Liver (tissue), 9 donors: ENCODE data around the gene SLC15A2. TPM values are rescaled to one million over a fixed set of nuclear protein-coding genes. Genes with fewer than 3 reads are reported as not detected.

Experiments
- DNase-seq: peaks from one replicate; pipeline ENCODE4 v3.0.0-alpha.2; 2017; ENCODE audit warnings: low spot score
- H3K27ac ChIP-seq, 2 donors: one replicate each; pipeline ENCODE4 v1.7.0; 2013; ENCODE audit warnings: inconsistent platforms in 2 of 2, low read length in 2 of 2, control low read depth in 1 of 2, low read depth in 1 of 2, mild to moderate bottlenecking in 1 of 2
- H3K27me3 ChIP-seq, 4 donors: one replicate each; pipeline versions ENCODE4 v1.6.1 to v1.7.0; 2013; ENCODE audit warnings: low read length in 3 of 4, inconsistent platforms in 1 of 4, mild to moderate bottlenecking in 1 of 4, moderate library complexity in 1 of 4; ENCODE audit not compliant: control insufficient read depth in 4 of 4, insufficient read depth in 4 of 4
- H3K36me3 ChIP-seq, 4 donors: one replicate each; pipeline versions ENCODE4 v1.6.1 to v1.7.0; 2013; ENCODE audit warnings: low read length in 3 of 4, mild to moderate bottlenecking in 3 of 4, low read depth in 1 of 4, moderate library complexity in 1 of 4; ENCODE audit not compliant: control insufficient read depth in 4 of 4, insufficient read depth in 3 of 4
- H3K4me1 ChIP-seq, 4 donors: one replicate each; pipeline versions ENCODE4 v1.6.1 to v1.7.0; 2013; ENCODE audit warnings: low read length in 3 of 4, mild to moderate bottlenecking in 3 of 4, moderate library complexity in 1 of 4; ENCODE audit not compliant: control insufficient read depth in 4 of 4, insufficient read depth in 4 of 4
- H3K4me3 ChIP-seq, 3 donors: one replicate each; pipeline versions ENCODE4 v1.6.1 to v1.7.0; 2013; ENCODE audit warnings: low read length in 3 of 3, control low read depth in 1 of 3, low read depth in 1 of 3, mild to moderate bottlenecking in 1 of 3
- H3K9ac ChIP-seq, 2 donors: one replicate each; pipeline ENCODE4 v1.7.0; 2013; ENCODE audit warnings: low read length in 2 of 2, mild to moderate bottlenecking in 2 of 2, moderate library complexity in 2 of 2, control low read depth in 1 of 2, low read depth in 1 of 2
- H3K9me3 ChIP-seq, 4 donors: one replicate each; pipeline versions ENCODE4 v1.6.1 to v1.7.0; 2013; ENCODE audit warnings: low read length in 3 of 4; ENCODE audit not compliant: control insufficient read depth in 4 of 4
- EGR1 ChIP-seq, 2 donors: IDR thresholded peaks; 2 replicates each; pipeline ENCODE4 v1.6.1; 2016 to 2018; ENCODE audit warnings: antibody characterized with exemption in 2 of 2, low read depth in 2 of 2
- FOXA1 ChIP-seq: IDR thresholded peaks from 2 replicates; pipeline ENCODE4 v1.6.1; 2016; ENCODE audit warnings: antibody characterized with exemption
- FOXA2 ChIP-seq: IDR thresholded peaks from 2 replicates; pipeline ENCODE4 v1.6.1; 2016; ENCODE audit warnings: antibody characterized with exemption
- GABPA ChIP-seq, 2 donors: IDR thresholded peaks in 1 of 2; conservative IDR thresholded peaks in 1 of 2; 2 replicates each; pipeline ENCODE4 v1.6.1; 2016; ENCODE audit warnings: antibody characterized with exemption in 2 of 2, mild to moderate bottlenecking in 1 of 2, moderate library complexity in 1 of 2
- HNF4A ChIP-seq, 2 donors: conservative IDR thresholded peaks; 2 replicates each; pipeline ENCODE4 v1.6.1; 2016; ENCODE audit warnings: antibody characterized with exemption in 2 of 2, mild to moderate bottlenecking in 2 of 2
- HNF4G ChIP-seq: IDR thresholded peaks from 2 replicates; pipeline ENCODE4 v1.6.1; 2016; ENCODE audit warnings: antibody characterized with exemption
- JUND ChIP-seq, 2 donors: IDR thresholded peaks; 2 replicates each; pipeline ENCODE4 v1.6.1; 2016; ENCODE audit warnings: antibody characterized with exemption in 2 of 2
- NR2F2 ChIP-seq: IDR thresholded peaks from 2 replicates; pipeline ENCODE4 v1.6.1; 2016; ENCODE audit warnings: antibody characterized with exemption
- RAD21 ChIP-seq, 2 donors: IDR thresholded peaks; 2 replicates each; pipeline ENCODE4 v1.6.1; 2016; ENCODE audit warnings: antibody characterized with exemption in 2 of 2, mild to moderate bottlenecking in 2 of 2
- REST ChIP-seq: IDR thresholded peaks from 2 replicates; pipeline ENCODE4 v1.6.1; 2016; ENCODE audit warnings: antibody characterized with exemption, mild to moderate bottlenecking
- RXRA ChIP-seq, 2 donors: IDR thresholded peaks; 2 replicates each; pipeline ENCODE4 v1.6.1; 2017 to 2018; ENCODE audit warnings: antibody characterized with exemption in 2 of 2, mild to moderate bottlenecking in 1 of 2
- SP1 ChIP-seq: IDR thresholded peaks from 2 replicates; pipeline ENCODE4 v1.6.1; 2018; ENCODE audit warnings: antibody characterized with exemption, mild to moderate bottlenecking
- TAF1 ChIP-seq: conservative IDR thresholded peaks from 2 replicates; pipeline ENCODE4 v1.6.1; 2016; ENCODE audit warnings: antibody characterized with exemption, mild to moderate bottlenecking
- YY1 ChIP-seq: IDR thresholded peaks from 2 replicates; pipeline ENCODE4 v1.6.1; 2016; ENCODE audit warnings: antibody characterized with exemption, mild to moderate bottlenecking
- whole genome bisulfite sequencing: extraction: QIAGEN DNeasy Blood & Tissue Kit; methylation state at CpG from one replicate; pipeline ENCODE4 v1.1.7; 2013; 5-methylcytosine and 5-hydroxymethylcytosine counted together
- polyA plus RNA-seq, 2 donors: library from polyadenylated mRNA; stranded (reverse) in 1 of 2; unstranded in 1 of 2; fragments of 200-250 nt in 1 of 2; fragments of >200 nt in 1 of 2; fragmentation: Nextera tagmentation in 1 of 2; extraction: Ambion mirVana in 1 of 2; gene quantifications; one replicate each; pipeline versions ENCODE4 v1.2.1 to v1.2.3, GENCODE V29; 2013 to 2015
- total RNA-seq, 2 donors: library from RNA; depleted of rRNA; stranded (reverse); fragments of >200 nt; gene quantifications; one replicate each; pipeline ENCODE4 v1.2.3, GENCODE V29; 2014
- TF ChIP-seq, protein P1 (sequence below): IDR thresholded peaks from 2 replicates; pipeline ENCODE4 v1.6.1; 2016; ENCODE audit warnings: antibody characterized with exemption
- TF ChIP-seq, protein P2 (sequence below): IDR thresholded peaks from 2 replicates; pipeline ENCODE4 v1.6.1; 2016; ENCODE audit warnings: antibody characterized with exemption
- TF ChIP-seq, protein P3 (sequence below): IDR thresholded peaks from 2 replicates; pipeline ENCODE4 v1.6.1; 2016; ENCODE audit warnings: antibody characterized with exemption
- TF ChIP-seq, protein P4 (sequence below): fragments of 150-350 bp; IDR thresholded peaks from 2 replicates; pipeline ENCODE4 v1.5.1; 2017; ENCODE audit warnings: improper control_type of control experiment, low read depth, low read length; ENCODE audit not compliant: missing input control
- donor health status: healthy.
- donor health status: healthy.
- donor health status: healthy.
- donor health status: healthy.
- donor health status: healthy.

The SLC15A2 gene
- total and polyA plus RNA-seq, 4 donors = 0.20 to 2.3 (median 0.56) TPM

DNA sequence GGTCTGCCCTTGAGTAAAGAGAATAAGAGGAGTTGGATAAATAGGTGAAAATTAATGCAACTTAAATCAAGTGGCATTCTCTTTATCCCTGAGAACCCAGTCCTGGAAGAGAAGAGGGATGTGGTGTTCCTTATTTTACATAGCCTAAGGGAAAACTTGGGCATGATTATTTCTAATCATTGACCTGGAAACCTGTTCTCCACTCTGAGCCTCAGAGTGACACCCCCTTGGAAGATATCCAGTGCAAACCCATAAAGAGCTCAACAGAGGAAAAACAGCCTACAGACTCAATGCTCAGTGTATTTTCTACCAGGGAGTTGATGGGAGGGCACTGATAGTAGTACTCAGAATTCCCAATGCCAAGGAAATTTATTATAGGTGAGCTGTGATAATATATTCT is 22.0 kb downstream of the SLC15A2 start (continued):
- TF ChIP-seq REST (no peak), RXRA (IDR thresholded peaks at IDR 0.05) (no peak), FOXA1 (no peak), YY1 (no peak), SP1 (no peak)
- TF ChIP-seq, protein P1, sequence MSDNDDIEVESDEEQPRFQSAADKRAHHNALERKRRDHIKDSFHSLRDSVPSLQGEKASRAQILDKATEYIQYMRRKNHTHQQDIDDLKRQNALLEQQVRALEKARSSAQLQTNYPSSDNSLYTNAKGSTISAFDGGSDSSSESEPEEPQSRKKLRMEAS = no peak

GRCh38 chr3:121918779-121919483 is 24.7 kb downstream of the SLC15A2 start:
- Histone ChIP-seq H3K27ac (no peak overlapping the region), H3K27me3 (no peaks in the 10 kb centered on the region), H3K4me3 (no peak overlapping the region), H3K36me3 (peaks cover 0 to 2% (median under 1%) of the 10 kb centered on the region in 4 donors), H3K9me3 (no peaks in the 10 kb centered on the region), H3K9ac (no peak overlapping the region), H3K4me1 (no peaks in the 10 kb centered on the region)
- TF ChIP-seq GABPA (IDR thresholded peaks at IDR 0.05 in 1 of 2, conservative IDR thresholded peaks at IDR 0.05 in 1 of 2) (no peak), RXRA (IDR thresholded peaks at IDR 0.05) (no peak), FOXA2 (no peak), RAD21 (IDR thresholded peaks at IDR 0.05) (no peak), YY1 (no peak), EGR1 (IDR thresholded peaks at IDR 0.05; ENCODE audit: low read depth in 2 of 2) (no peak), FOXA1 (no peak), REST (no peak), HNF4A (conservative IDR thresholded peaks at IDR 0.05) (no peak), SP1 (no peak), JUND (IDR thresholded peaks at IDR 0.05) (no peak), HNF4G (no peak), NR2F2 (no peak), TAF1 (no peak)
- TF ChIP-seq, protein P2, sequence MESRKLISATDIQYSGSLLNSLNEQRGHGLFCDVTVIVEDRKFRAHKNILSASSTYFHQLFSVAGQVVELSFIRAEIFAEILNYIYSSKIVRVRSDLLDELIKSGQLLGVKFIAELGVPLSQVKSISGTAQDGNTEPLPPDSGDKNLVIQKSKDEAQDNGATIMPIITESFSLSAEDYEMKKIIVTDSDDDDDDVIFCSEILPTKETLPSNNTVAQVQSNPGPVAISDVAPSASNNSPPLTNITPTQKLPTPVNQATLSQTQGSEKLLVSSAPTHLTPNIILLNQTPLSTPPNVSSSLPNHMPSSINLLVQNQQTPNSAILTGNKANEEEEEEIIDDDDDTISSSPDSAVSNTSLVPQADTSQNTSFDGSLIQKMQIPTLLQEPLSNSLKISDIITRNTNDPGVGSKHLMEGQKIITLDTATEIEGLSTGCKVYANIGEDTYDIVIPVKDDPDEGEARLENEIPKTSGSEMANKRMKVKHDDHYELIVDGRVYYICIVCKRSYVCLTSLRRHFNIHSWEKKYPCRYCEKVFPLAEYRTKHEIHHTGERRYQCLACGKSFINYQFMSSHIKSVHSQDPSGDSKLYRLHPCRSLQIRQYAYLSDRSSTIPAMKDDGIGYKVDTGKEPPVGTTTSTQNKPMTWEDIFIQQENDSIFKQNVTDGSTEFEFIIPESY = no peak
- TF ChIP-seq, protein P3, sequence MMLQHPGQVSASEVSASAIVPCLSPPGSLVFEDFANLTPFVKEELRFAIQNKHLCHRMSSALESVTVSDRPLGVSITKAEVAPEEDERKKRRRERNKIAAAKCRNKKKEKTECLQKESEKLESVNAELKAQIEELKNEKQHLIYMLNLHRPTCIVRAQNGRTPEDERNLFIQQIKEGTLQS = no peak
- TF ChIP-seq, protein P1 = no peak
- TF ChIP-seq, protein P4, sequence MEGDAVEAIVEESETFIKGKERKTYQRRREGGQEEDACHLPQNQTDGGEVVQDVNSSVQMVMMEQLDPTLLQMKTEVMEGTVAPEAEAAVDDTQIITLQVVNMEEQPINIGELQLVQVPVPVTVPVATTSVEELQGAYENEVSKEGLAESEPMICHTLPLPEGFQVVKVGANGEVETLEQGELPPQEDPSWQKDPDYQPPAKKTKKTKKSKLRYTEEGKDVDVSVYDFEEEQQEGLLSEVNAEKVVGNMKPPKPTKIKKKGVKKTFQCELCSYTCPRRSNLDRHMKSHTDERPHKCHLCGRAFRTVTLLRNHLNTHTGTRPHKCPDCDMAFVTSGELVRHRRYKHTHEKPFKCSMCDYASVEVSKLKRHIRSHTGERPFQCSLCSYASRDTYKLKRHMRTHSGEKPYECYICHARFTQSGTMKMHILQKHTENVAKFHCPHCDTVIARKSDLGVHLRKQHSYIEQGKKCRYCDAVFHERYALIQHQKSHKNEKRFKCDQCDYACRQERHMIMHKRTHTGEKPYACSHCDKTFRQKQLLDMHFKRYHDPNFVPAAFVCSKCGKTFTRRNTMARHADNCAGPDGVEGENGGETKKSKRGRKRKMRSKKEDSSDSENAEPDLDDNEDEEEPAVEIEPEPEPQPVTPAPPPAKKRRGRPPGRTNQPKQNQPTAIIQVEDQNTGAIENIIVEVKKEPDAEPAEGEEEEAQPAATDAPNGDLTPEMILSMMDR = no peak
- WGBS = 94% methylated on average over 19 of the region's 19 CpGs
- no peak for DNase-seq
